AG20443 (cell line): ENCODE results near the gene DDAH1.
"Not testable (repeated sequence)": the region's sequence is repeated elsewhere in the genome, so short reads cannot be mapped to it uniquely, and the experiment has no call there.

Source experiments
- DNase-seq: peaks from one replicate; pipeline ENCODE4 v3.0.0; 2012; ENCODE audit warnings: low spot score, mixed read lengths

DDAH1 gene

GRCh38 chr1:85470130-85470529, 5.2 kb upstream of the DDAH1 start:
- DNase-seq, result not testable (repeated sequence)

- DNase-seq, result no peak
Measured at GRCh38 chr1:85467929-85468540, 3.1 kb upstream of the DDAH1 start.

- DNase-seq, result no peak
Measured at GRCh38 chr1:85467036-85467435, 2.1 kb upstream of the DDAH1 start.

- DNase-seq, result peak; percentile 36
Measured at GRCh38 chr1:85465786-85466134, 801 bp upstream of the DDAH1 start.

DNA sequence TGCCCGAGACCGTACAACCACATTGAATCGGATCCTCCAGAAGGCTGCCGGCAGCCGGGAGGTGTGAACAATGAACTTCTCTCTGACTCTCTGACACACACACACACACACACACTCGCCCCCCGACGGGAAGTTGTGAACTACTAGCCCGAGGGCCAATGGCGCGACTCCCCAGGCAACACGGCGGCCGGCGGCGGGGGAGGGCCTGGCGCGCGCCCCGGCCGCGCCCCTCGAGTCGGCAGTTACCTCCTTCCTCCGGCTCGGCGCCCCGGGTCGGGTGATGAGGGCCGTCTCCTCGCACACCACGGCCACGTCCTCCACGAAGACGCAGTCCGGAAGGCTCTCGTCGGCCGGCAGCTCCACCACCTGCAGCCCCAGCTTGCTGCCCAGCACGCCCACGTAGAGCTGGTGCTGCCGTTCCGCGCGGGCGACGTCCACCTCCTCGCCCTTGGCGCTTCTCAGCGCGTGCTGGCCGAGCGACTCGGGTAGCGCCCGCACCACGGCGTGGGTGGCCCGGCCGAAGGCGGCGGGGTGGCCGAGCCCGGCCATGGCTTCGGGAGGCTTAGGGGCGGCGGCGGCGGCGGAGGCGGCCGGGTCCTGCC, 361 bp downstream of the DDAH1 start:
- peak; percentile 87 for DNase-seq

- DNase-seq, result peak; percentile 23
Measured at GRCh38 chr1:85463731-85464496, 1.0 kb downstream of the DDAH1 start.

GRCh38 chr1:85462931-85463649, 1.9 kb downstream of the DDAH1 start:
- DNase-seq, result no peak

- DNase-seq, result no peak
Measured at GRCh38 chr1:85461216-85461918, 3.6 kb downstream of the DDAH1 start.

DNA sequence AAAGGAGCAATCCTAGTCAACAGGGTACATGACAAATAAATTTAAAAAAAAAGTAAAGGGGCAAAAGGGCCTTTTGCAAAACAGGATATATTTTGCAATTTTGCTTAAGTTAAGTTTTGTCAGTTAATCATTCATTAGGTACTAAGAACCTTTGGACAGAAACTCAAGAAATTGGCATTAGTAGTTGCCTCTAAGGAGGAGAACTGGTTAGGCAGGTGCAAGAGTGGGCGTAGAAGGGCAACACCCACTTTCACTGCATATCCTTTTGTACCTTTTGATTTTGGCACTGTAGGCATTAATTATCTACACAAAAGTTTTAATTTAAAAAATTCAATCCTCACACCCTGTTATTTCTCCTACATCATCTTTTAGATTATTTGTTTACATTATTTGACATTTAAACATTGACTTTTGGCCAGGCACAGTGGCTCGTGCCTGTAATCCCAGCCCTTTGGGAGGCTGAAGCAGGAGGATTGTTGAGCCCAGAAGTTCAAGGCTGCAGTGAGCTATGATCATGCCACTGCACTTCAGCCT, 4.3 kb downstream of the DDAH1 start:
- DNase-seq, result no peak

- DNase-seq, result no peak
Measured at GRCh38 chr1:85459290-85459689, 5.7 kb downstream of the DDAH1 start.

DNA sequence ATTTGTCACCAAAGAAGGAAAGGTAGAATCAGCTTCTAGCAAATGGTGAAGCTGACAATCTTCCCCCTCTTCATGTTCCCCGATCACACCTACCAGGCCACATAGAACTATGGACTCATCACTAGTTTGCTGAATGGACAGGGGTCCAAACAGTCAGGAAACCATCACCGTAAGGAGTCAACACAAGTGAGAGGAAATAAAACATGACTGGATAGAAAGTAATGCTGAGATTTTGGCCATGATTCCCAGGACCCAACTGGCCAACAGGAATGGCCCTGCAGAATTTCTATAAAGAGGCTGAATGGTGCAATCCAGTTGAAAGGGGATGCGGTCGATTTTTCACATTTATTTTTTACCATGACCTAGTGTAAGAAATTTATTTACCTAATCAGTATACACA, 10.7 kb downstream of the DDAH1 start:
- no peak for DNase-seq

DNA sequence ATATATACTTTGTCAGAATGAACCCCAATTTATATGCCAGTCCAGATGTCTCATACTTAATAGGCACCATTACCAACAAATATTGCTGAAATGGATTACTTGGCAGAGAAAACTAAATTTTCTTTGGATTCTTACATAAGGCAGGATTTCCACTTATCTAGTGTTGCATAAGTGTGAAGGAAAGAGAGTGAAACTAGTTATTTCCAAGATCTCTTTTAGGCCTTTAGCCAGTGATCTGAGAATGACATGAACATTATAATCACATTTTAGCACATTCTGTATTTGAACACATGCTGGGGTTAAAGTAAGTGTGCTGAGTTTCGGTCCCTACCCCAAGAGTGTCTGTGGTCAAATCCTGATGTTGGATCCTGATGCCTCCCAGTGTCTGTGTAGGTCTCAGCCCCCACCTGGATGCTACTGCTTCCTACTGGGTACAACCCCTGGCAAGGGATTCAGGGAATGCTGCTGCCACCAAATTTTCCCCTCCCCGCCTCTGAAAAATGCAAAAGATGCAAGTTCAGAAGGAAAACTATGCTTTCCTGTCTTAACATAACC, 11.2 kb downstream of the DDAH1 start:
- DNase-seq, result no peak

GRCh38 chr1:85452948-85453347, 12.0 kb downstream of the DDAH1 start:
- DNase-seq, result no peak

GRCh38 chr1:85451236-85451830, 13.6 kb downstream of the DDAH1 start:
- DNase-seq, result no peak

DNA sequence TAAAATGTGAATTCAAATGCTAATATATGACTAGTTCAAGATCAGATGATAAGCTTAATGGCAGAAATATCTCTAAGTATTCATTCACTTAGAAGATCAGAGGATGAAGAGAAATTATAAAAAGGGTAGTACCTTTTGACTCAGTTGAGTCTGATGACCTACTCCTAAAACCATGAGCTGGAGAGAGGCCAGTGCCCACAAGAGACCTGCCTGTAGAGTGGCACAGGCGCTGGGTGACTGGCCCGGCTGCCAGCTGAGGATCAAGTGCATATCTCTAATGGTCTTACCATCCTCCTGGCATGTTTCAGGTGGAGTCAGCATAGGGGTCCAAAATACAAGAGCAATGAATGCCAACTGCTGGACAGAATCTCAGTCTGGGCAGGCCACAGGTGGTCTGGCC, 14.1 kb downstream of the DDAH1 start:
- DNase-seq, result no peak

DNA sequence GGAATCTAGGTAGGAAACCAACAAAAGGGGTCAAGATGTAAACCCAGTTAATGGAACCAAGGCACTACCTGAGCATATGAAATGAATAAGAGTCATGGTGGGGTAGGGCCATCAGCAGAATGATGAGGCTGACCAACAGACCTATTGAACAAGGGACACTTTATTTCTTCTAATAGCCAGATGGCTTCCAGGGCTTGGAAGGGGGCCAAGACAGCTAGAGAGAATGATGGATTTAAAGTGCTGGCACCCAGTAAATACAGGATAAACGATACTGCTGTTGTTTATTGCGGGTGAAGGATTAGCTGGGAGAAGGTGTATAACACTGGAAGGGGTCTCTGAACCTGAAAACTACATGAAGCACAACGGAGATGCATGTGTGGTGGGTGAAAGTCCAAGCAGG, 15.6 kb downstream of the DDAH1 start:
- no peak for DNase-seq

DNA sequence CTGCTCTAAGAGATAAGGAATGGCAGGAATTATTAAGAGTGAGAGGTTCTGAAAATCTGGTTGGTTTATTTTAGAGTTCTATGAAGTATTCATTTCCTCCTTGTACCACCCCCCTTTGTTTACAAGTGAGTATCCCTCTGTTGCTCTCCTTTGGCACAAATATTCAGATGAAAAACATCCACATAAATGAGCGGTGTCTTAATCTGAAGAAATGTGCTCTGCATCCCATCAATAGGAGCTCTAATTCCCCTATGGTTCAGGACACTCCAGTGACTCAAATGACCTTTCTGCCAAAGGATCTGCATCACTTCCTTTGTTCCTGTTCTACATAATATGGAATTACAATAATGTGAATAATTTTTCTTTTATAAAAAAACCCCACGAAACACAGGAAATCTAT, 16.6 kb downstream of the DDAH1 start:
- peak; percentile 44 for DNase-seq

DNA sequence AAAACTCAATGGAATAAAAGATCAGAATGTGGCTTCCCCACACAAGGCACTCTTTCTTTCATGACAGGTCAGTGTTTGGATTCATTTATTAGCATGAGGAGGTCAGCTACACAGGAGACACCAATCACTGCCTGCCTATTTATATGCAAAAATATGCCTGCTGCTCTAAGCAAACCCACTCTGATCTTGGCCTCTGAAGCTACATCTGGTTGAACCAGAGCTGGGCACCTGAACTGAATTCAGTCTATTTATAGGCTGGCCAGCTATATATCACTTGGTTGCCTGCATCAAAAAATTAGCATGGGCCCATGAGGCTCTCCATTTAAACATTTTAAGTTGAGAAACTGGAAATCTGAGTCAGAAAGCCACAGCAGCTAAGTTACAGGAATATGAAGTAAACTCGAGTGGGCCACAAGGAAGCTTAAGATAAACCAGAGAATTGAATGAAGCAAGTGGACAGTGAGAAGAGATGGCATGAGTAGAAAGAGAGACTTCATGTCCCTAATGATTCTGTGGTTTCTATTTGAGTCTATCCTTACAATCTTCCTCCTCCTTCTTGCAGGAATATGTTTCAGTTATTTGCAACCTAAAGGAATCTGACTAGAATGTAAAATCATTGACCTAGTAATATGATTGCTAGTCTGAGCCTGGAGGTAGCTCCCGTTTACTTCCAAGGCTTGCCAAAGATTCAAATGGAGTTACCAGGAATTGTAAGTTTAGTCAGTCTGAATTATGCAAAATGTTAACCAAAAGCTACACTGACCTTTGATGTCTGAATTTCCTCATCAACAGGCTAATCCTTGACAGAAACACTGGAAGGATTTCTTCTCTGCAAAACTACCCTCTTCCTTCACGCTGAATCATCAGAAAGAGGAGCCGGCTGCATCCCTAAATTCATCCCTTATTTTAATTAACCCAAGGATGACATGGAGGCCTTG, 17.7 kb downstream of the DDAH1 start:
- no peak for DNase-seq

DNA sequence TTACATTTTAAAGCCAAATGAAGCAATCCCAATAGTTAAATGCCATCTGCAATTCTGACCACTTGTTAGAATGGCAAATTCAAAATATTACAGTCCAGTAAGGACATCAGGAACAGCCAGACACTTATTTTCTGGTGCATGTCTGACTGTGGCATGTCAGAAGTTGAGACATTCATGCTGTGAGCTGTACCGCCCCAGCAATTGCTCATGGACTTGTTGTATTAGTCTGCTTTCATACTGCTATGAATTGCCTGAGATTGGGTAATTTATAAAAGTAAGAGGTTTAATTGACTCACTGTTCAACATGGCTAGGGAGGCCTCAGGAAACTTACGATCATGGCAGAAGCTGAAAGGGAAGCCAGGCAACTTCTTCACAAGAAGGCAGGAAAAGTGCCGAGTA, 19.1 kb downstream of the DDAH1 start:
- DNase-seq, result peak; percentile 59

GRCh38 chr1:85444381-85444780, 20.6 kb downstream of the DDAH1 start:
- DNase-seq, result no peak
